Measurements from ENCODE around the gene STXBP5L. TPM values are rescaled to one million over a fixed set of nuclear protein-coding genes. Genes with fewer than 3 reads are reported as not detected.
"Not testable (repeated sequence)": the region's sequence is repeated elsewhere in the genome, so short reads cannot be mapped to it uniquely, and the experiment has no call there.

Gene STXBP5L
- under 1 TPM; 0.19 to 0.32 (median 0.20) TPM for polyA plus RNA-seq (ENCODE audit: insufficient read length in 3 of 3)

DNA sequence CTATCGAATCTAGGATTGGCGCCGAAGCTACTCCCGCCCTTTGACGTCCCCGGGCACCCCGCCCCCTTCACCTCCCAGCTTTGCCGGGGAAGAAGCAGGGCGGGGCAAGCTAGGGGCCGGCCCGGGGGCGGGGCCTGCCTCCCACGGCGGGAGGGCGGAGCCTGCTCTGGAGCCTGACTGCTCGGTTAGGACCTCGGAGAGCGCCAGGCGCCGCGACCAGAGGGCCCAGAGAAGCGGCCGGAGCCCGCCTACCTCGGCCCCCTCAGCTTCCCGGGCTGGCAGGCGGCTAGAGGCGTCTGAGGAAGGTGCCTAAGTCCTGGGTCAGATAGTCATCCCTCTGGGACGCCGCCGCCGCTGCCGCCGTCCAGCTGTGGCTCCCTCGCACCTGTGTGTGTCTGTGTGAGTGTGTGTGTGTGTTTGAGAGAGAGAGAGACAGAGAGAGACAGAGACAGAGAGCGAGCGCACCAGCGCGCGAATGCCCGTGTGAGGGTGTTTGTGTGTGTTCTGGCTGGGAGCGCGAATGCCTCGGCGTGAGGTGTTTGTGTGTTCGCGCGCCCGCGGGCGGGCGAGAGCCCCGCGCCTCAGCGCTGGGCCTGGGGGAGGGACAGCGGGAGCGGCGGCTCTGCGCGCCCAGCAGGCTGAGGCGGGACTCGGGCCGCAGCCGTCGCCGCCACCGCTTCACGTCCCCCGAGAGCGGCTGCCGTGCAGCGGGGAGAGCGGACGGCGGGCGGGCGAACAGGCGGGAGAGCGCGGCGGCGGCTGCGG is at the start of gene STXBP5L:
Gene STXBP5L, plus strand, starts transcription at position 176 of the 765 bp plus-strand sequence. CDS start 1,374 bp downstream, outside the sequence.
- peak; percentile 23 to 75 (median 54) for DNase-seq (ENCODE audit: low read depth in 3 of 3, low spot score in 2 of 3)

DNA sequence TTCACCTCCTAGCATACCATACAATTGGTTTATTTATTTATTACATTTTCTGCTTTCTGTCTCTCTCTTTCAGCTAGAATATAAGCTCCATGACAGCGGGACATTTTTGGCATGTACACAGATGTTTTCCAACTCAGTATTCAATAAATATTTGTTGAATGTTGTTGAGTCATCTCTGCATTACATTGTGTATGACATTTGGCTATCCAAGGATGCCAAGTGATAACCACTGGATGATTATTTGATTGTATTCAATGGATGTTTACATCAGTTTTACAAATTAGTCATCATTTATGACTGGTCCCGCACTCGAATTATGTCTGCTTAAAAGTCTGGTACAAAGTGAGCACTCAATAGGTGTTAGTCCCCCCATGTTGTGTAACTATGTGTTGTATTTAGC is 49.5 kb upstream of the STXBP5L start:
- DNase-seq (ENCODE audit: low read depth in 3 of 3, low spot score in 2 of 3) = no peak

DNA sequence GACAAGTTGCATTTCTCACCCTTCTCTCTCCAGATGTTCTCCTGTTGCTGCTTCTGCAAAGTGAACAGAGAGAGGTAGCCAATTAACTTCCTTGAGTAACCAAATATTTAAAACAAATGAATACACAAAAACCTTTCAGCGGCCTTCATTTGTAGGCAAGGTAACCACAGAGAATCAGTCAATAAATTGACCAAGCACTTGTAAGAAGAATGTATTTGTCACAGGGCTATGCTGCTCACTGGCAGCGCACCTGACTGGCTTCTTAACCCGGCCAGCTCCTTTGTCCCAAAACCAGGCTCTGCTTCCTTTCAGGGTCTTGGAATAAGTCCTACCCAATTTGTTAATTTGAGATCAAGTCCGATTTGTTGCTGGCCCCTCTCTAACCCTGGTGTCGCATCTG is 43.5 kb upstream of the STXBP5L start:
- no peak for DNase-seq (ENCODE audit: low read depth in 3 of 3, low spot score in 2 of 3)

DNA sequence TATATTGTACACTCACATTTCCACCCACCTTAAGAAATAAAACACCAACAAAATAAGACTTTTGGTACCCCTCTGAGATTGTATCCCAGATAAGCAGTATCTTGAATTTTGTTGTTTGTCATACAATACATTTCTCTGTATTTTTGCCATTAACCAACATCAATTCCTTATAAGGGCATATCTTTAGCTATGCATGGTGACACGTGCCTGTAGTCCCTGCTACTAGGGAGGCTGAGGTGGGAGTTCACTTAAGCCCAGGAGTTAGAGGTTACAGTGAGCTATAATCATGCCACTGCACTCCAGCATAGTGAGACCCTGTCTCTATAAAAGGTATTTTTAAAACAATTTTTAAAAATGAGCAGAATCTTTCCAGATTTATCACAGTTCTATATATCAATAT is 32.5 kb upstream of the STXBP5L start:
- DNase-seq (ENCODE audit: low read depth in 3 of 3, low spot score in 2 of 3) = no peak

DNA sequence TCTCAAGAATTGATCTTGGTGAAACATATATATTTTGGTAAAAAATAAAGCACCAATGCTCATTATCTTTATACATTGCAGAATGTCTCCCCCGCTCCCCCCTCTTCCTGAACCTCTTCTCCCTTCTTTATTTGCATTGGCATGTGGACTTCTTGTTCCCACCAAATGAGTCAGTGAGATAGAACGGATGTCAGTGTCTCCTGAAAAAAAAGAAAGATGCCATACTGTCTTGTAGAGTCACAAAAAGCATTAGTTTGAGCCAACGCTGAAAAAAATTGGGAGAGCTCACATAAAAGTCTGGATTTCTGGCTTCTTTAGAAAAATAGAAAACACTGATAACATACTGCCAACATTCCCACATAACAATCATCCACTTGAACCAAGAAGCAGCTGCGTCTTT is 32.0 kb upstream of the STXBP5L start:
- DNase-seq (ENCODE audit: low read depth in 3 of 3, low spot score in 2 of 3) = no peak

DNA sequence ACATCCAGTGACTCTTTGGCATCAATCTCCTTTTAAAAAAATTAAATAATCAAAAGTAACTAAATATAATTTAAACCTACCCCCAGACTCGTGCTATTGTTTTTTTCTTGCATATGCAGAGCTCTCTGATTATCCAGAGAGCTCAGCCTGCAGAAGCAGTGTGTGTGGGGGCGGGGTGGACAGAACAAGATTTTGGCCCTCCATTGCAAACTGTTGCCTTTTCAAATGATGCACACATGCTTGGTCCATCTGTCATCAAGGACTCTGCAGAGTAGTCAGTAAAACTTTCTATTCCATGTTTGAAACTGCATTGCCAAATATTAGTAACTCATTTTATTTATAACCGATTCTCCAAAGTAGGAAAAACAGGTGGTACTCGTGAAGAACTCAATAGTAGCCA is 28.6 kb upstream of the STXBP5L start:
- no peak for DNase-seq (ENCODE audit: low read depth in 3 of 3, low spot score in 2 of 3)

DNA sequence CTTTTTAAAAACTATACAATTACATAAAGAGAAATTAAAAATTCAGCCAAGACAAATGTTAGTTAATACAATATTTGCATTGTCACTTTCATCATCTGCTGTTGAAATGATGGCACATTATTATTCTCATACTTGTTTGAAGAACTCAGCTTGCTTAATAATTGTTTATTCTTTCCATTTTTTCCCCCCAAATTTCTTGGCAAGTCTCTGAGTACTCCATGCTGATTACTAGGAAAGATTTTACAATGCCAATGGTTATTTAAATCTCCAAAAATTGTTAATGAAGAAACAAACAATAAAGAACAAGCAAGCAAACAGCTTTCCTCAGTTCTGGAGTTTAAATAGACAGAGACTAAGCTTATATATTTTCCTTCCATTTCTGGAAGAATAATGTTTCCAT is 15.1 kb upstream of the STXBP5L start:
- DNase-seq (ENCODE audit: low read depth in 3 of 3, low spot score in 2 of 3) = no peak

DNA sequence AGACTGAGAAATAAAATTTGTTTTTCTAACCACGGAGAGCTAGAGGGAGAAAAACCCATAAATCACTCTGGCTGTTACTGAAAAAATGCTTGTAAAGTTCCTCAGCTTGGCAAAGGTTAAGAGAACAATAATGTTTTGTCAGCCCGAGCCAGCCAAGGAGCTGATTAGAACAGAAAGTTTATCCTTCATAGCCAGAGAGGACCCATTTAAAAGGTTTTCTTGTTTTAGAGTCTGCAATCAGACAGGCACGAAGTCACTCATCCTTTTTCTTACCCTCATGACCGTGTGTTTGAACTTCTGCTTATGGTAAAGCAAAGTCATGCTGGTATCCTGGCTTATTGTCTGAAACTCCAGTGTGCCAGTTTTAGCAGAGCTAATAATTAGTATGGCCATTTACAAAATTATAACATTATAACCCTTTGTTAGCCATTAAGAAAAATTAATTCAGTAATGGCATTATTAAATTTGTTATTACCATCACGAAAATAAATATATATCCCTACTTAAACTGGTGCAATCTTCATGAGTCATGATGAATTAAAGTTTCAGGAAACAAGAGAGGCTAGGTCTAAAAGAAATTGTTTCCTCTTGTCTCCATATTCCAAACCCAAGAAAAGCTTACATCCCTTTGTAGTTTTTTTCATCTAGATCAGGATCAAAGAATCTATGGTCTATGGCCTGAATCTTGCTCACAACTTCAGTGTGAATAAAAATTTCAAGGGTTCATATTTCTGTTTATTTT is 13.5 kb upstream of the STXBP5L start:
- DNase-seq (ENCODE audit: low read depth in 3 of 3, low spot score in 2 of 3) = no peak

DNA sequence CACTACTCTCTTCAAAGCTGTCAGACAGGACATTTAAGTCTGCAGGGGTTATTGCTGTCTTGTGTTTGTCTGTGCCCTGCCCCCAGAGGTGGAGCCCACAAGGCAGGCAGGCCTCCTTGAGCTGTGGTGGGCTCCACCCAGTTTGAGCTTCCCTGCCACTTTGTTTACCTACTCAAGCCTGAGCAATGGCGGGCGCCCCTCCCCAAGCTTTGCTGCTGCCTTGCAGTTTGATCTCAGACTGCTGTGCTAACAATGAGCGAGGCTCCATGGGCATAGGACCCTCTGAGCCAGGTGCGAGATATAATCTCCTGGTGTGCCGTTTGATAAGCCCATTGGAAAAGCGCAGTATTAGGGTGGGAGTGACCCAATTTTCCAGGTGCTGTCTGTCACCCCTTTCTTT is 6.3 kb upstream of the STXBP5L start:
- DNase-seq (ENCODE audit: low read depth in 3 of 3, low spot score in 2 of 3) = not testable (repeated sequence)

DNA sequence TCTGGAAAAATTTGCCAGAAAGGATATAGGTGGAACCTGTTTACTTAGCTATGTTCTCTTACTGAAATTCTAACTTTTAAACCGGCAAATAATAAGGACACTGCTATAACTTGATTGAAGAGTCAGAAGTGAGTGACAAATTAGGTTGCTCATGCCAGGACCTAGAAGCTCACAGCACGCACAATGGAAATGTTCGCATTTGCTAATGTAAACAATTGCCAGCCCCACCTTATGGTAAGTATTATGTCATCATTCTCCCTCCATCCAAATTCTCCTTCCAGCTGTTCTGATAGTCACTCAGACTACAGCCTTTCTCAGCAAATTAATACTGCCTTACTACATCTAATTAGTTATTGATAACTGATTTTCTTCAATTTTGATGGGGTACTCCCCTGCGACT is 4.8 kb upstream of the STXBP5L start:
- no peak for DNase-seq (ENCODE audit: low read depth in 3 of 3, low spot score in 2 of 3)

DNA sequence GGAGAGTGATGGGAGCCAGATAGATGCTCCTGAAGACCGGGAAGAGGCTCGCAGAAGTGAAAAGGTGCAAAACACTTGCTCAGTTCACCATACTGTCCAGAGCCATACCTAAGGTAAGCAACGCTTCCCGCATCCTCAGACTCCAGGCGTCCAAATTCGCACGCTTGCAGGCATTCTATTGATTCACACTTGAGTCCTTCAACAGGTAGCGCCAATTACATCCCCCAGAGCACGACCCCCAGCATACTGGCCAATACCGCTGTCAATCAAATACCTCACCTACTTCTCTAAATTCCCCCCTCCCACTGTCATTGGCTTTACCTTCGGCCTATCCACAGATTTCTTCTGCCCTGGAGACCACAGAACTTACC is 361 bp upstream of the STXBP5L start:
- DNase-seq (ENCODE audit: low read depth in 3 of 3, low spot score in 2 of 3) = no peak

DNA sequence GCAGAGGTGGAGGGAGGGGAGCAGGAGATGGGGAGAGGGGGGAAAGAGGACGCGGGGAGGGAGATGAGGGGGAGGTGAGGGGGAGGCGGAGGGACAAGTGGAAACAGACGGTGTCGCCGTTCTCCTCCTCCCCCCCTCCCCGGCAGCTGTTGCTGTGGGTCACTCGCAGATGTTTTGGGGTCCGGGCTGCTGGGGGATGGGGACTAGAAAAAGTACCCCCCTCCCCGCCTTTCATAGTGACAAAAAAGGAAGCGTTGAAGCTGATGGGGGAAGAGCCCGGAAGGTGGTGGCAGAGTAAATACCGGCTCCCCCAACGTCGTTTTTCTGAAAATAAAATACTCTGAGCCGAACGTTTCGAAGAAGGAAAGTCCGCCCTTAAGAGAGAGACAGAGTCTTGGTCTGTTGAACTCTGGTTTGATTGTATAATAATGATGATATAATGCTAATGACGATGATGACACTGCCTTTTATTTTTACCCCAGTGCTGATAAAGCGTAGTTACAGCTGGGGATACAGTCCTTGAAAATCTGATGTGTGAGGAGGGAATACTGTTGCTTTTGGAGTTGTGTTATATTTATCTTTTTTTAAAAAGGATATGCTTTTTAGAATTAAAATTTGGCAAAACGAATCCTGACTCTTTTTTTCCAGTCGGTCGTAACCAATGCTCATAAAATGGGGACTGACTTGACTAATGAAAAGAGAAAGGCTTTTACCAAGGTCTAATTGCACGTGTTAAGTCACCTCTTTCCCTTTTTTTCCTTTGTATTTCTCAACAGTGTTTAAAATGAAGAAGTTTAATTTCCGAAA is 993 bp downstream of the STXBP5L start:
- DNase-seq (ENCODE audit: low read depth in 3 of 3, low spot score in 2 of 3) = no peak

DNA sequence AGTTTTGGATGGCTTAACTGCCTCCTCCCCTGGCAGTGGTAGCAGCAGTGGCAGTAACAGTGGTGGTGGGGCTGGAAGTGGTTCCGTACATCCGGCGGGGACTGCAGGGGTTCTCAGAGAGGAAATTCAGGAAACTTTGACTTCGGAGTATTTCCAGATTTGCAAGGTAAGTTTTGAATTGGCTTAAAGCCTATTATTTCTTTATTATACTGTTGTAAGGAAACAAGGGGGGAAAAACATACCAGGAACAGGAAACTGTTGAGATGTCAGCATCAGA is 1.5 kb downstream of the STXBP5L start:
- no peak for DNase-seq (ENCODE audit: low read depth in 3 of 3, low spot score in 2 of 3)

DNA sequence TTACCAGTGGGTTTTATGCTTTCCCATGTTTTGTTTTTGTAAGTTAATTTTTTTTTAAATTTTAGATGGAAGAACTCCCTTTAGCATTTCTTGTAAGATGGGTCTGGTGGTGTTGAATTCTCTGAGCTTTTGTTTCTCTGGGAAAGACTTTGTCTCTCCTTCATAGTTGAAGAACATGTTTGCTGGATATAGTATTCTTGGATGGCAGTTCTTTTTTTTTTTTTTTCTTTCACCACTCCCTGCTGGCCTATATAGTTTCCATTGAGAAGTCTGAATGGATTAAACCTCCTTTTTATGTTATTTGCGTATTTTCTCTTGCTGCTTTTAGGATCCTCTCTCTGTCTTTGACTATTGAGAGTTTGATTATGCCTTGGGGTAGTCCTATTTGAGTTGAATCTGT is 18.1 kb downstream of the STXBP5L start:
- no peak for DNase-seq (ENCODE audit: low read depth in 3 of 3, low spot score in 2 of 3)

DNA sequence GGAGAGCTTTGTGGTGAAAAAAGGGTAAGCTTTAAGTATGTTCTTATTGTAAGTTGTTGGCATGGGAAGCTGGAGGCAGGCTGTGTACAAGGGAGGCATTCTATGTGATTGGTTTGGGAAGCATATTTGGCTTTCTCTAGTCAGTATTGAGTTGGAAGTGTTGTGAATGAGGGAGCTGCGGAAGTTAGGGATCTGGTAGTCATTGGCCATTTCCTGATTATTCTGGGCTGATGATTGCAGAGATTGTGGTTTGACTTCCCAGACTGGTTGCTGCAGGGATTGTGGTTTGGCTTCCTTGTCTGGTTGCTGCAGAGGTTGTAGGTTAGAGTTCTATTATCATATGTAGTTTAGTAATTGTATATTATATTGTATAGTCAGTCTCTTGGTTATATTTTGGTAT is 21.0 kb downstream of the STXBP5L start:
- DNase-seq (ENCODE audit: low read depth in 3 of 3, low spot score in 2 of 3) = no peak

DNA sequence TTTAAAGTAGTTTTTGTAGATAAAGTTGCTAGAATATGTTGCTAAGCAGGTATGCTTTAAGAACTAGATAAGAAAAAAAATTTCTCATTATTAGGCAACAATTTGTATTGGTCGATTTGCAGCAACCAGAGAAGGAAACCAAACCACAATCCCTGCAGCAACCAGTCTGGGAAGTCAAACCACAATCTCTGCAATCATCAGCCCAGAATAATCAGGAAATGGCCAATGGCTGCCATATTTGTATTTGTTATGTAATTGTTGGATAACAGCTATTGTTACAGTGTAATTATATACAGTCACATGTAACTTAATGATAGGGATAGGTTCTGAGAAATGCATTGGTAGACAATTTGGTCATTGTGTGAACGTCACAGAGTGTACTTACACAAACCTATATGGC is 23.6 kb downstream of the STXBP5L start:
- no peak for DNase-seq (ENCODE audit: low read depth in 3 of 3, low spot score in 2 of 3)

DNA sequence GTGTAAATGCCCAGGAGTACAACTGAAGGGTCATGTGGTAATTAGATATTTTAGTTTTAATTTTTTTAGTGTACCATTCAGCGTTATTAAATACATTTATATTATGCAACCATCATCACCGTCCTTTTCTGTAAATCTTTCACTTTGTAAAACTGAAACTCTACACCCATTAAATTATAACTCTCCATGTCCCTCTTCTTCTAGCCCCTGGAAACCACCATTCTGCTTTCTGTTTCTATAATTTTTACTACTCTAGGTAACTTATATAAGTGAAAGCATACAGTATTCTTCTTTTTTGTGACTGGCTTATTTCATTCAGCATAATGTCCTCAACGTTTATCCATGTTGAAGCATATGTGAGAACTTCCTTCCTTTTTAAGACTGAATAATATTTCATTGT is 48.1 kb downstream of the STXBP5L start:
- no peak for DNase-seq (ENCODE audit: low read depth in 3 of 3, low spot score in 2 of 3)

DNA sequence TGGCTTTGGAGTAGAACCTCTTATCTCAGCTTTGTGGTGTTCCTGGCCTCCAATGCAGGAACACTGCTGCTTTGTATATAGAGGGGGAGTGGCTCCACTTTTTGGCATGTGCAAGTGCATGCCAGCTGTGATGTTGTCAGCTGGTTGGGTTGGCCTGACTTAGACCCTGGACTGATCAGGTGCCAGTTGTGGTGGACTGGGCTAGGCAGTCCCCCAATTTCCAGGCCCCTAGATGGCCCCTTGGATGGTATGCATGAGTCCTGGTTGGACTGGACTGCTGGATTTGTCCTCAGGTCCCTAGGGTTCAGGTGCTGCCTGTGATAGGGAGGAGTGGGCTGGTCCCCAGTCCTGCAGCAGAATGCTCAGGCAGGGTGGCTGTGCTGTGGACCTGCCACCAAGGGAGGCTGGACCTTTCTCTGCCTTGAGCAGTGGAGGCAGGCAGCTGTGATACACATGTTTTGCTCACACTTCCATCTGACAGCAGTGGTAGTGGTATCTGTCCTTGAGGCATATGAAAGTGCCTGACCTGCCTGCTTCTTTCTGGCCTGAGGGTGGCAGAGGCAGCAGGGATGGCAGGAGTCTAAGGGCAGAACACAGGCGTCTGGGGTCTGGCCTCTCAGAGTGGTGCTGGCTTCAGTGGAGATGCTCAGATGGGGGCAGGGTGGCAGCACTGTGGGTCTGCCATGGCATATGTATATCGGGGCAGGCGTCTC is 74.8 kb downstream of the STXBP5L start:
- no peak for DNase-seq (ENCODE audit: low read depth in 3 of 3, low spot score in 2 of 3)

DNA sequence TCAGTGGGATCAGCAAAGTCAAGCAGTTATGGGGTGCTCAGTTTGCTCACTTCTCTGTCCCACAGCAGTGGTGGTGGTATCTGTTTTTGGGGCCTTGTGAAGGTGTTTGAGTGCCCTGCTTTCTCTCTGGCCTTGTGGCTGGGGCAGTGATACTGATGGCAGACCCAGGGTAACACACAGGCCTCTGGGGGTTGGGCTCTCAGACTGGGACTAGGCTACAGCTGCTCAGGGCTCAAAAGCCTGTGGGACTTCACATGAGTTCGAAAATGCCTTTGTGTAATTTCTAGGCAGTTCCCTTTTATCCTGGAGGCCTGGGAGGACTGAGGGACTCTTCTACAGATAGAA is 75.3 kb downstream of the STXBP5L start:
- DNase-seq (ENCODE audit: low read depth in 3 of 3, low spot score in 2 of 3) = no peak

DNA sequence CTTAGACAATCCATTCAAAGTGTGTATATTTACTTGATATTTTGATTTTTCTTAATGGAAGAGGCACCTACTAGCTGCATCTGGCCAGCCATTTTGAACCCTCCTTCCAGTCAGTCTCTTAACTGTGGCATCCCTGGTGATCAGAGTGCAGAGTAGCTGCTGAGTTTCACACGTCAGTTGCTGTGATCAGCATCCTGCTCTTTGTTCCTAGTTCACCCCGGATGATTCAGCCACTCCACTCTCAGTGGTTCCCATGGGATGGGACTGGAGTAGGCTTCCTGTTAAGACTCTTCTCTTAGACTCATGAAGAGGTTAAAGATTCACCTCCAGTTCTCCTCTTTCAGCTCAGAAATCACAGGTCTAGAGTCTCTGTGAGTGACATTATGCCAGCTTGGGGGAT is 75.8 kb downstream of the STXBP5L start:
- DNase-seq (ENCODE audit: low read depth in 3 of 3, low spot score in 2 of 3) = no peak

DNA sequence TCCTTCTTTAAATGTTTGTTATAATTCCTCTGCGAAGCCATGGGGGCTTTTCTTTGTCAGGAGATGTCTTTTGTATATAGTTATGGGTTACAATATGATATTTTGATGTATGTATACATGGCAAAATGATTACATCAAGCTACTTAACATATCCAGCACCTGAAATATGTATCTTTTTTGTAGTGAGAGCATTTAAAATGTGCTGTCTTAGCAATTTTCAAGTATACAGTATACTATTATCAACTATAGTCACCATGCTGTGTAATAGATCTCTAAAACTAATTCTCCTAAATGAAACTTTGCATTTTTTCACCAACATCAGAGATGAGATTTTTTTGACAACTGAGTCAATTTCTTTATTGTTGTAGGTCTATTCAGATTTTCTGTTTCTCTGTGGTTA is 77.2 kb downstream of the STXBP5L start:
- no peak for DNase-seq (ENCODE audit: low read depth in 3 of 3, low spot score in 2 of 3)

All from right renal cortex interstitium (tissue), 3 donors.